ENCODE data around the gene SLC35F3. TPM values are rescaled to one million over a fixed set of nuclear protein-coding genes. Genes with fewer than 3 reads are reported as not detected.
"Not testable (repeated sequence)": the region's sequence is repeated elsewhere in the genome, so short reads cannot be mapped to it uniquely, and the experiment has no call there.

SLC35F3 gene
- total RNA-seq, 2 donors from 2014 or later: 0.13 TPM; not detected in 1

- H3K36me3 ChIP-seq: no peaks in the 10 kb centered on the region
- no peaks in the 10 kb centered on the region for H3K27me3 ChIP-seq
- intact Hi-C loops (cut with DNase I): no loop called here
- no peaks in the 10 kb centered on the region for H3K4me1 ChIP-seq
- no peak overlapping the region for H3K4me3 ChIP-seq
- no peak overlapping the region for H3K27ac ChIP-seq
- H3K9me3 ChIP-seq: no peaks in the 10 kb centered on the region
- TF ChIP-seq CTCF (IDR thresholded peaks at IDR 0.05): no peak
- DNase-seq: no peak
- no peak overlapping the region for H3K9ac ChIP-seq (ENCODE audit: low read depth in 2 of 2, low read length in 2 of 2)
Observed at GRCh38 chr1:234176000-234176399, 271.5 kb downstream of the SLC35F3 start.

- H3K4me1 ChIP-seq; H3K9me3 ChIP-seq; H3K9ac ChIP-seq (ENCODE audit: low read depth in 2 of 2, low read length in 2 of 2); DNase-seq; H3K36me3 ChIP-seq; H3K27ac ChIP-seq; H3K27me3 ChIP-seq; intact Hi-C loops (cut with DNase I); H3K4me3 ChIP-seq: not testable (repeated sequence)
Observed at GRCh38 chr1:234176847-234177246, 272.4 kb downstream of the SLC35F3 start.

- intact Hi-C loops (cut with DNase I): no loop called here
- no peak overlapping the region for H3K27ac ChIP-seq
- no peak for TF ChIP-seq CTCF (IDR thresholded peaks at IDR 0.05)
- no peaks in the 10 kb centered on the region for H3K4me1 ChIP-seq
- no peaks in the 10 kb centered on the region for H3K9me3 ChIP-seq
- no peak overlapping the region for H3K9ac ChIP-seq (ENCODE audit: low read depth in 2 of 2, low read length in 2 of 2)
- H3K4me3 ChIP-seq: no peak overlapping the region
- no peak for DNase-seq
- no peaks in the 10 kb centered on the region for H3K36me3 ChIP-seq
- no peaks in the 10 kb centered on the region for H3K27me3 ChIP-seq
Observed at GRCh38 chr1:234185438-234185837, 281.0 kb downstream of the SLC35F3 start.

- Histone ChIP-seq H3K9me3 (no peaks in the 10 kb centered on the region), H3K9ac (ENCODE audit: low read depth in 2 of 2, low read length in 2 of 2) (no peak overlapping the region), H3K4me3 (no peak overlapping the region), H3K27me3 (no peaks in the 10 kb centered on the region), H3K36me3 (no peaks in the 10 kb centered on the region), H3K27ac (no peak overlapping the region), H3K4me1 (no peaks in the 10 kb centered on the region)
- DNase-seq: no peak
- intact Hi-C loops (cut with DNase I): no loop called here
- TF ChIP-seq CTCF (IDR thresholded peaks at IDR 0.05): no peak
Observed at GRCh38 chr1:234186037-234186688, 281.7 kb downstream of the SLC35F3 start.

- TF ChIP-seq CTCF (IDR thresholded peaks at IDR 0.05): no peak
- no peak for DNase-seq
- H3K9me3 ChIP-seq: no peaks in the 10 kb centered on the region
- intact Hi-C loops (cut with DNase I): no loop called here
- H3K4me3 ChIP-seq: no peak overlapping the region
- no peaks in the 10 kb centered on the region for H3K4me1 ChIP-seq
- no peaks in the 10 kb centered on the region for H3K27me3 ChIP-seq
- no peak overlapping the region for H3K9ac ChIP-seq (ENCODE audit: low read depth in 2 of 2, low read length in 2 of 2)
- no peak overlapping the region for H3K27ac ChIP-seq
- no peaks in the 10 kb centered on the region for H3K36me3 ChIP-seq
Observed at GRCh38 chr1:234188454-234188792, 283.9 kb downstream of the SLC35F3 start.

GRCh38 chr1:234197839-234198238, 293.4 kb downstream of the SLC35F3 start:
- no peak for TF ChIP-seq CTCF (IDR thresholded peaks at IDR 0.05)
- no peaks in the 10 kb centered on the region for H3K36me3 ChIP-seq
- intact Hi-C loops (cut with DNase I): no loop called here
- DNase-seq: no peak
- no peaks in the 10 kb centered on the region for H3K4me1 ChIP-seq
- H3K27me3 ChIP-seq: no peaks in the 10 kb centered on the region
- no peak overlapping the region for H3K4me3 ChIP-seq
- H3K9ac ChIP-seq (ENCODE audit: low read depth in 2 of 2, low read length in 2 of 2): no peak overlapping the region
- no peaks in the 10 kb centered on the region for H3K9me3 ChIP-seq
- H3K27ac ChIP-seq: no peak overlapping the region

Data from colonic mucosa (tissue), 4 donors.